Prostate gland (tissue), 2 donors: Measurements from ENCODE around the gene RAB40C. TPM values are rescaled to one million over a fixed set of nuclear protein-coding genes. Genes with fewer than 3 reads are reported as not detected.
A peak's percentile ranks its signal among the peaks of the same experiment; 100 is the strongest.

Source experiments
- DNase-seq: peaks from one replicate; pipeline ENCODE4 v3.0.0-alpha.2; 2019; ENCODE audit warnings: low spot score
- H3K27ac ChIP-seq, 2 donors: fragments of 200-600 bp; sonication (generic); 2 replicates each; pipeline ENCODE4 v1.5.1; 2017 to 2019
- H3K27me3 ChIP-seq: fragments of 200-600 bp; sonication (generic); replicated peaks from 2 replicates; pipeline ENCODE4 v1.5.1; 2019; ENCODE audit not compliant: insufficient read depth
- H3K36me3 ChIP-seq, 2 donors: fragments of 200-600 bp; sonication (generic); 1 replicate in 1 of 2; 2 replicates in 1 of 2; pipeline versions ENCODE4 v1.5.1 to v1.8.1; 2017 to 2019
- H3K4me1 ChIP-seq: fragments of 200-600 bp; sonication (generic); replicated peaks from 2 replicates; pipeline ENCODE4 v1.5.1; 2019
- H3K4me3 ChIP-seq, 2 donors: fragments of 200-600 bp; sonication (generic); 2 replicates each; pipeline ENCODE4 v1.5.1; 2017 to 2019
- H3K9me3 ChIP-seq: fragments of 200-600 bp; sonication (generic); 2 replicates; pipeline ENCODE4 v1.5.1; 2017
- CTCF ChIP-seq, 4 experiments: fragments of 200-600 bp in 2 of 4; fragments of 450-650 bp in 2 of 4; sonication (generic) in 2 of 4; IDR thresholded peaks; 1 replicate in 3 of 4; 2 replicates in 1 of 4; pipeline ENCODE4 v1.5.1; 2016 to 2019; ENCODE audit warnings: antibody characterized with exemption in 4 of 4, mild to moderate bottlenecking in 2 of 4, moderate library complexity in 2 of 4
- POLR2A ChIP-seq: fragments of 450-650 bp; IDR thresholded peaks from one replicate; pipeline ENCODE4 v1.6.1; 2016; ENCODE audit warnings: antibody characterized with exemption, mild to moderate bottlenecking
- POLR2AphosphoS5 ChIP-seq: sonication (generic); formaldehyde crosslinking; IDR thresholded peaks from one replicate; pipeline ENCODE4 v1.6.1; 2017; ENCODE audit warnings: antibody characterized with exemption
- WGBS: methylation state at CpG from one replicate; pipeline ENCODE4 v1.1.5; 2018; 5-methylcytosine and 5-hydroxymethylcytosine counted together
- intact Hi-C: fragments of 100-400 bp; cut with DNase I; formaldehyde crosslinking; loops from one replicate; pipeline ENCODE4 v1.14.2; 2022
- total RNA-seq, 2 donors: library from RNA; depleted of rRNA; stranded (reverse); fragments of >200 nt; gene quantifications; one replicate each; pipeline ENCODE4 v1.1.0, GENCODE V29; 2016

Gene RAB40C
- total RNA-seq, 2 donors from 2014 or later = 41.8 to 68.0 TPM

- H3K9me3 ChIP-seq = no peaks in the 10 kb centered on the region
- WGBS = 64% methylated on average over 16 of the region's 16 CpGs
- no peak for DNase-seq
- TF ChIP-seq POLR2AphosphoS5 (no peak), POLR2A (no peak), CTCF (IDR thresholded peaks at IDR 0.05) (no peak)
- H3K36me3 ChIP-seq = no peaks in the 10 kb centered on the region
- H3K4me3 ChIP-seq = no peak overlapping the region
- intact Hi-C loops = no loop called here
- H3K27ac ChIP-seq = no peak overlapping the region
- H3K27me3 ChIP-seq = no peaks in the 10 kb centered on the region
- H3K4me1 ChIP-seq = no peaks in the 10 kb centered on the region
Measured at GRCh38 chr16:583470-583814, 6.4 kb upstream of the RAB40C start.

GRCh38 chr16:583815-584591 lies 5.9 kb upstream of the RAB40C start:
- Histone ChIP-seq H3K27ac (no peak overlapping the region), H3K27me3 (no peaks in the 10 kb centered on the region), H3K4me1 (no peaks in the 10 kb centered on the region), H3K9me3 (no peaks in the 10 kb centered on the region), H3K36me3 (no peaks in the 10 kb centered on the region), H3K4me3 (no peak overlapping the region)
- no peak for DNase-seq
- WGBS = 48% methylated on average over 33 of the region's 38 CpGs
- intact Hi-C loops = no loop called here
- no peak for TF ChIP-seq POLR2A
- TF ChIP-seq POLR2AphosphoS5 = no peak
- no peak for TF ChIP-seq CTCF (IDR thresholded peaks at IDR 0.05)

GRCh38 chr16:585351-585750 lies 4.5 kb upstream of the RAB40C start:
- no peaks in the 10 kb centered on the region for H3K36me3 ChIP-seq
- DNase-seq = no peak
- WGBS = 8% methylated on average over 6 of the region's 10 CpGs
- no peaks in the 10 kb centered on the region for H3K9me3 ChIP-seq
- H3K4me1 ChIP-seq = no peaks in the 10 kb centered on the region
- H3K27ac ChIP-seq = no peak overlapping the region
- intact Hi-C loops = no loop called here
- no peaks in the 10 kb centered on the region for H3K27me3 ChIP-seq
- TF ChIP-seq CTCF (IDR thresholded peaks at IDR 0.05) (peak in 1 of 4 experiments; percentile 13), POLR2A (no peak)
- H3K4me3 ChIP-seq = no peak overlapping the region

GRCh38 chr16:586047-586644 lies 3.7 kb upstream of the RAB40C start:
- H3K27me3 ChIP-seq = no peaks in the 10 kb centered on the region
- 43% methylated on average over 16 of the region's 16 CpGs for WGBS
- no peaks in the 10 kb centered on the region for H3K4me1 ChIP-seq

More at GRCh38 chr16:586047-586644, 3.7 kb upstream of the RAB40C start:
- Histone ChIP-seq H3K27ac (no peak overlapping the region), H3K4me3 (no peak overlapping the region), H3K36me3 (no peaks in the 10 kb centered on the region), H3K9me3 (no peaks in the 10 kb centered on the region)
- intact Hi-C loops = no loop called here
- DNase-seq = no peak
- no peak for TF ChIP-seq POLR2AphosphoS5
- no peak for TF ChIP-seq POLR2A
- TF ChIP-seq CTCF (IDR thresholded peaks at IDR 0.05) = no peak
